Type B pancreatic cell (in vitro differentiated cells): ENCODE measurements around the gene DLGAP4. TPM values are rescaled to one million over a fixed set of nuclear protein-coding genes. Genes with fewer than 3 reads are reported as not detected.
A peak's percentile ranks its signal among the peaks of the same experiment; 100 is the strongest.

Experiments used
- DNase-seq: peaks from one replicate; pipeline ENCODE4 v3.0.0; 2021; ENCODE audit warnings: mixed read lengths; ENCODE audit not compliant: unreplicated experiment; ENCODE audit errors: extremely low spot score
- H3K27ac Mint-ChIP-seq: 2 replicates; pipeline ENCODE4 v1.8.0; 2021; ENCODE audit warnings: mild to moderate bottlenecking, mixed read lengths
- H3K27me3 Mint-ChIP-seq: 2 replicates; pipeline ENCODE4 v1.8.0; 2021; ENCODE audit warnings: mixed read lengths
- H3K36me3 Mint-ChIP-seq: 2 replicates; pipeline ENCODE4 v1.8.0; 2021; ENCODE audit warnings: mixed read lengths
- H3K4me1 Mint-ChIP-seq: one replicate; pipeline ENCODE4 v1.8.0; 2021; ENCODE audit warnings: mixed read lengths; ENCODE audit not compliant: unreplicated experiment
- H3K4me3 Mint-ChIP-seq: 2 replicates; pipeline ENCODE4 v1.8.0; 2021; ENCODE audit warnings: mild to moderate bottlenecking, mixed read lengths
- H3K9me3 Mint-ChIP-seq: 2 replicates; pipeline ENCODE4 v1.8.0; 2021; ENCODE audit warnings: mixed read lengths
- total RNA-seq: library from RNA; stranded (reverse); gene quantifications from 2 replicates; pipeline ENCODE4 v1.2.1, GENCODE V29; 2021; ENCODE audit warnings: low replicate concordance
- TF ChIP-seq, protein P1 (sequence below): fragments of 200-600 bp; sonication (generic); conservative IDR thresholded peaks from 2 replicates; pipeline ENCODE4 v1.5.0; 2021; ENCODE audit warnings: antibody characterized with exemption, mild to moderate bottlenecking

Gene DLGAP4
- total RNA-seq, 1 donor from 2014 or later, result 78.0 TPM

DNA sequence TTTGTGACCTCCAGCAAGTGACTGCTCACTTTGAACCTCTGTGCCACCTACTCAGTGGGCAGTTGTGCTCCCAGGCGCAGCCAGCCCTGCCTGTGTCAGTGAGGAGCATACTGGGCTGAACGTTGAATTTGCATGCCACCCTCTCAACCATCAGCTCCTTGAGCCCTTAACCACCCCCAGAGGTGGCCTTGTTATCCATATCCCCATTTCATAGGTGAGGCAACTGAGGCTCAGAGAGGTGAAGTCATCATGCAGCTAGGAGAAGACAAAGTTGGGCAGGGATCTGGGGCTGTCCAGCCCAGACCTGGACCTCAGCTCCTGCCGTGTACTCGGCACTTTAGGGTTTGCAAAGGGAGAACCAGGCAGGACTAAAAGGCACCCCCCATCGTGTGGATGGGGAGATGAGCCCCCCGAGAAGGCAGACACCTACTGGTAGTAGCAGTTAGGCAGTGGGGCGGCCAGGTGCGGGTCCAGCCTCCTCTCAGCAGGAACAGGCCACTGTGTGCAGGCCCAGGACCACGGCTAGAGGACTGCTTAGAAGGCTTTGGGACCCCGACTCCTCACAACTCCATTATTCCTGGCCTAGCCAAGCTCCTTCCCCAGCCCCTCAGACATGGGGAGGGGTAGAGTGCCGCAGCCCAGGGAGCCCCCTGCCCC lies 134.4 kb downstream of the DLGAP4 start:
- H3K27me3 Mint-ChIP-seq, result no peaks in the 10 kb centered on the region
- no peaks in the 10 kb centered on the region for H3K36me3 Mint-ChIP-seq
- no peak overlapping the region for H3K27ac Mint-ChIP-seq
- TF ChIP-seq, protein P1, sequence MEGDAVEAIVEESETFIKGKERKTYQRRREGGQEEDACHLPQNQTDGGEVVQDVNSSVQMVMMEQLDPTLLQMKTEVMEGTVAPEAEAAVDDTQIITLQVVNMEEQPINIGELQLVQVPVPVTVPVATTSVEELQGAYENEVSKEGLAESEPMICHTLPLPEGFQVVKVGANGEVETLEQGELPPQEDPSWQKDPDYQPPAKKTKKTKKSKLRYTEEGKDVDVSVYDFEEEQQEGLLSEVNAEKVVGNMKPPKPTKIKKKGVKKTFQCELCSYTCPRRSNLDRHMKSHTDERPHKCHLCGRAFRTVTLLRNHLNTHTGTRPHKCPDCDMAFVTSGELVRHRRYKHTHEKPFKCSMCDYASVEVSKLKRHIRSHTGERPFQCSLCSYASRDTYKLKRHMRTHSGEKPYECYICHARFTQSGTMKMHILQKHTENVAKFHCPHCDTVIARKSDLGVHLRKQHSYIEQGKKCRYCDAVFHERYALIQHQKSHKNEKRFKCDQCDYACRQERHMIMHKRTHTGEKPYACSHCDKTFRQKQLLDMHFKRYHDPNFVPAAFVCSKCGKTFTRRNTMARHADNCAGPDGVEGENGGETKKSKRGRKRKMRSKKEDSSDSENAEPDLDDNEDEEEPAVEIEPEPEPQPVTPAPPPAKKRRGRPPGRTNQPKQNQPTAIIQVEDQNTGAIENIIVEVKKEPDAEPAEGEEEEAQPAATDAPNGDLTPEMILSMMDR, result no peak
- no peak overlapping the region for H3K4me3 Mint-ChIP-seq
- H3K9me3 Mint-ChIP-seq, result no peaks in the 10 kb centered on the region
- no peaks in the 10 kb centered on the region for H3K4me1 Mint-ChIP-seq
- DNase-seq, result no peak

DNA sequence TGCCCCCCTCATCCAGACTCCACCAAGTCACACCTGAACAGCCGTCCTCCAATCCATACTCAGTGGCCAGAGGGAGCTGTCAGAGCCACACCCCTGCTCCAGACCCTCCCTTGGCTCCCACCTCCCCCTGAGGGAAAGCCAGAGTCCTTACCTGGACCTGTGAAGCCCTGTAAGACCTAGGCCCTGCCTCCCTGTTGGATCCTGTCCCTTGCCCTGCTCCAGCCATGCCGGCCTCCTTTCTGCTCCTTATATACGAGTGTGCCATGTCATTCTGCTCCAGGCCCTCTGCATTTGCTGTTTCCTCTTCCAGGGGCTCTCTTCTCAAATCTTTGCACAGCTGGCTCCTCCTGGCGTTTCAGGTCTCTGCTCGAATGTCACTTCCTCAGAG lies 134.9 kb downstream of the DLGAP4 start:
- TF ChIP-seq, protein P1, result no peak
- Mint-ChIP-seq H3K4me3 (no peak overlapping the region), H3K36me3 (no peaks in the 10 kb centered on the region), H3K27me3 (no peaks in the 10 kb centered on the region), H3K9me3 (no peaks in the 10 kb centered on the region), H3K27ac (no peak overlapping the region), H3K4me1 (no peaks in the 10 kb centered on the region)
- no peak for DNase-seq

DNA sequence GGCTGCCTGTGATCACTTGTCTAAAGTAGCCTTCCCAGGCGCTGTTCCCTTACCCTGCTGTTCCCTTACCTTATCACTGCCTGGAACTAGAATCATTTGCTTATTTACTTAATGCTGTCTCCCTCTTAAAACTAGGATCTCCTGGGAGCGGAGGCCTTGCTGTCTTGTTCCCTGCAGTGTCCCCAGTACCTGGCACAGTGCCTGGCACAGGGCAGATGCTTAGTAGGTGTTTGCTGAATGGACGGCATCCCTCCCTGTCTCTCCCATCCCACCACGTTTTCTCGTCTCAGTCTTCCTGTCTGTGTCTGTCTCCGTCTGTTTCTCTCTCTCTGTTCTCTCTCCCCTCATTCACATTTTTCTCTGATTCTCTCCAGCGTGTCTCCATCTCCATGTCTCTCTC lies 135.3 kb downstream of the DLGAP4 start:
- Mint-ChIP-seq H3K27me3 (no peaks in the 10 kb centered on the region), H3K27ac (no peak overlapping the region), H3K4me1 (no peaks in the 10 kb centered on the region), H3K36me3 (no peaks in the 10 kb centered on the region), H3K4me3 (no peak overlapping the region), H3K9me3 (no peaks in the 10 kb centered on the region)
- TF ChIP-seq, protein P1, result no peak
- no peak for DNase-seq

DNA sequence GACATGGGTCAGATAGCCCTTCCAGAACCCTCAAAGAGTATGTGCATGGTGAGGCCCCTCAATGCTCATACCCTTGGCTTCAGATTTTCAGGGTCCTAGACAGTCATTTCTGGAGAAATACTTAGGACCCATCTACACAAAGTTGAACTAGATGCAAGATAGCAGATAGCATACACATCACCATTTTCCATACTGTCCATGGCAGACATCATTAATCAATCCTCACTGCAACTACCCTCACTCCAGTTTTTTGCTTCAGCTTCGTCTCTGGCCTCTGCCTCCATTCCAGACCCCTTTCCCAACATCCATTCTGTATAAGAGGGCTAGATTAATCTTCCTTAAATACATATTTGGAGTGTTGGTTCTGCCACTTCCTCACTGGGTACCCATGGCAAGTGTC lies 139.7 kb downstream of the DLGAP4 start:
- Mint-ChIP-seq H3K9me3 (no peaks in the 10 kb centered on the region), H3K27me3 (no peaks in the 10 kb centered on the region), H3K4me1 (no peaks in the 10 kb centered on the region), H3K27ac (no peak overlapping the region), H3K4me3 (no peak overlapping the region), H3K36me3 (no peaks in the 10 kb centered on the region)
- TF ChIP-seq, protein P1, result no peak
- no peak for DNase-seq

DNA sequence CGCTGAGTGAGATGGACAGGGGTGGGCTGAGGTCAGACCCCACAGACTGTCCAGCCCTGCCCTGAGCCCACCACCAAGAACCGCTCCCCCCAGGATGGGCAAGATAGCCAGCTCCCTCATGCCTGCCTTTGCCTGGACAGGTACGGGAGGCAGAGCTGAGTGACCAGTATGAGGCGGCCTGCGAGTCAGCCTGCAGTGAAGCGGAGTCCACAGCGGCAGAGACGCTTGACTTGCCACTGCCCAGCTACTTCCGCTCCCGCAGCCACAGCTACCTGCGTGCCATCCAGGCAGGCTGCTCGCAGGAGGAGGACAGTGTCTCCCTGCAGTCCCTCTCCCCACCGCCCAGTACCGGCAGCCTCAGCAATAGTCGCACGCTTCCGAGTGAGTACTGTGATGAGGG lies 140.4 kb downstream of the DLGAP4 start:
- DNase-seq, result no peak
- Mint-ChIP-seq H3K27me3 (no peaks in the 10 kb centered on the region), H3K27ac (peak overlapping the region; percentile 81), H3K4me3 (no peak overlapping the region), H3K4me1 (no peaks in the 10 kb centered on the region), H3K9me3 (no peaks in the 10 kb centered on the region), H3K36me3 (no peaks in the 10 kb centered on the region)
- TF ChIP-seq, protein P1, result no peak

DNA sequence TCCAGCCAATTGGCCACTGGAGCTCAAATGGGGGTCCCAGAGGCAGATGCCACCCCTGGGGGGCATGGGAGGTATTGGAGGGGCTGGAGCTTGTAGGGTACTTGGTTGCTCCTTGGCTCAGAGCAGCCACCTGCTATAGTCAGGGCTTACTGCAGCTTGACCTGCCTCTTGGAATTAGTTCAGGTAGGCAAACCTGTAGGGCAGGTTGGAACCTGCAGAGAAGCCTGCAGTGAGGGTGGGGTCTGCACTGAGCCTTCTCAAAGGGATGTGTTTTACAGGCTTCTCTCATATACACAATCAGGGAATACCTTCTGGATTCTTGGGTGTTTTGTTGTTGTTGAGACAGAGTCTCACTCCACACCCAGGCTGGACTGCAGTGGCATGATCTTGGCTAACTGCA lies 141.0 kb downstream of the DLGAP4 start:
- TF ChIP-seq, protein P1, result no peak
- Mint-ChIP-seq H3K27me3 (no peaks in the 10 kb centered on the region), H3K27ac (peak overlapping the region; percentile 81), H3K9me3 (no peaks in the 10 kb centered on the region), H3K4me3 (peak overlapping the region; percentile 34), H3K36me3 (no peaks in the 10 kb centered on the region), H3K4me1 (no peaks in the 10 kb centered on the region)
- no peak for DNase-seq
